ENCODE results near the gene USH1G.

The USH1G gene

GRCh38 chr17:74868908-74869255 lies 54.2 kb downstream of the USH1G start:
- no peak overlapping the region for H3K4me3 ChIP-seq (ENCODE audit: low read length)
- no peaks in the 10 kb centered on the region for H3K27me3 ChIP-seq (ENCODE audit: low read depth, low read length)
- no peak for TF ChIP-seq EZH2phosphoT487 (IDR thresholded peaks at IDR 0.05; ENCODE audit: low read depth)
- no peak for TF ChIP-seq CTCF (IDR thresholded peaks at IDR 0.05; ENCODE audit: low read depth, low read length)
- H3K36me3 ChIP-seq (replicated peaks; ENCODE audit: low read depth, low read length), result peaks cover 5% of the 10 kb centered on the region
- no peak overlapping the region for H3K27ac ChIP-seq (ENCODE audit: low read length)
- no peak overlapping the region for H2AFZ ChIP-seq (ENCODE audit: low read depth, low read length)
- no peak overlapping the region for H3K4me2 ChIP-seq (ENCODE audit: low read length)
- H4K20me1 ChIP-seq (ENCODE audit: insufficient read depth, low read length), result no peaks in the 10 kb centered on the region
- H3K4me1 ChIP-seq (ENCODE audit: low read length), result peaks cover 37% of the 10 kb centered on the region
- no peaks in the 10 kb centered on the region for H3K79me2 ChIP-seq (ENCODE audit: low read length)
- no peak overlapping the region for H3K9ac ChIP-seq (ENCODE audit: low read length)
- H3K9me3 ChIP-seq (ENCODE audit: insufficient read depth, low read length), result no peaks in the 10 kb centered on the region

GRCh38 chr17:74868251-74868907 lies 54.7 kb downstream of the USH1G start:
- Histone ChIP-seq H3K4me2 (ENCODE audit: low read length) (no peak overlapping the region), H3K27me3 (ENCODE audit: low read depth, low read length) (no peaks in the 10 kb centered on the region), H3K27ac (ENCODE audit: low read length) (no peak overlapping the region), H3K9ac (ENCODE audit: low read length) (no peak overlapping the region), H3K4me3 (ENCODE audit: low read length) (no peak overlapping the region), H3K9me3 (ENCODE audit: insufficient read depth, low read length) (no peaks in the 10 kb centered on the region), H4K20me1 (ENCODE audit: insufficient read depth, low read length) (no peaks in the 10 kb centered on the region), H3K36me3 (replicated peaks; ENCODE audit: low read depth, low read length) (peaks cover 10% of the 10 kb centered on the region), H2AFZ (ENCODE audit: low read depth, low read length) (no peak overlapping the region), H3K79me2 (ENCODE audit: low read length) (no peaks in the 10 kb centered on the region), H3K4me1 (ENCODE audit: low read length) (peaks cover 36% of the 10 kb centered on the region)
- TF ChIP-seq EZH2phosphoT487 (IDR thresholded peaks at IDR 0.05; ENCODE audit: low read depth) (no peak), CTCF (IDR thresholded peaks at IDR 0.05; ENCODE audit: low read depth, low read length) (no peak)

GRCh38 chr17:74866198-74866835 lies 56.7 kb downstream of the USH1G start:
- Histone ChIP-seq H3K27me3 (ENCODE audit: low read depth, low read length) (no peaks in the 10 kb centered on the region), H3K79me2 (ENCODE audit: low read length) (no peaks in the 10 kb centered on the region), H3K4me3 (ENCODE audit: low read length) (peak overlapping the region; percentile 62), H3K9me3 (ENCODE audit: insufficient read depth, low read length) (no peaks in the 10 kb centered on the region), H3K36me3 (replicated peaks; ENCODE audit: low read depth, low read length) (peaks cover 13% of the 10 kb centered on the region), H3K9ac (ENCODE audit: low read length) (peak overlapping the region; percentile 59; the same call in 1 of the 2 replicates), H3K4me2 (ENCODE audit: low read length) (peak overlapping the region; percentile 74), H2AFZ (ENCODE audit: low read depth, low read length) (0 out of 2 replicates have a peak overlapping the region, but pooled peaks have one; percentile 31), H4K20me1 (ENCODE audit: insufficient read depth, low read length) (no peaks in the 10 kb centered on the region), H3K27ac (ENCODE audit: low read length) (peak overlapping the region; percentile 81), H3K4me1 (ENCODE audit: low read length) (peaks cover 27% of the 10 kb centered on the region)
- TF ChIP-seq CTCF (IDR thresholded peaks at IDR 0.05; ENCODE audit: low read depth, low read length), result no peak; the same call in 1 of the 2 replicates
- no peak for TF ChIP-seq EZH2phosphoT487 (IDR thresholded peaks at IDR 0.05; ENCODE audit: low read depth)
